ENCODE data around the gene COTL1.

- TF ChIP-seq POLR2A (IDR thresholded peaks at IDR 0.05; ENCODE audit: low read length), result no peak
- TF ChIP-seq GATA1 (IDR thresholded peaks at IDR 0.05; ENCODE audit: low read depth, low read length), result no peak
Observed at GRCh38 chr16:84604477-84605013, 13.3 kb downstream of the COTL1 start.
